HTR-8/SVneo (cell line): ENCODE results near the gene ARL5B.
A peak's percentile ranks its signal among the peaks of the same experiment; 100 is the strongest.

Experiments used
- DNase-seq: peaks from one replicate; pipeline ENCODE4 v3.0.0; 2011; ENCODE audit warnings: low spot score, mixed read lengths; ENCODE audit not compliant: insufficient read length
- FAIRE-seq: peaks from 2 replicates; lab custom pipeline; 2011; peaks lifted over from hg19 to GRCh38; lab: Jason Lieb, UNC

The ARL5B gene

GRCh38 chr10:18656724-18657123, 2.5 kb upstream of the ARL5B start:
- FAIRE-seq: no peak
- DNase-seq: no peak

DNA sequence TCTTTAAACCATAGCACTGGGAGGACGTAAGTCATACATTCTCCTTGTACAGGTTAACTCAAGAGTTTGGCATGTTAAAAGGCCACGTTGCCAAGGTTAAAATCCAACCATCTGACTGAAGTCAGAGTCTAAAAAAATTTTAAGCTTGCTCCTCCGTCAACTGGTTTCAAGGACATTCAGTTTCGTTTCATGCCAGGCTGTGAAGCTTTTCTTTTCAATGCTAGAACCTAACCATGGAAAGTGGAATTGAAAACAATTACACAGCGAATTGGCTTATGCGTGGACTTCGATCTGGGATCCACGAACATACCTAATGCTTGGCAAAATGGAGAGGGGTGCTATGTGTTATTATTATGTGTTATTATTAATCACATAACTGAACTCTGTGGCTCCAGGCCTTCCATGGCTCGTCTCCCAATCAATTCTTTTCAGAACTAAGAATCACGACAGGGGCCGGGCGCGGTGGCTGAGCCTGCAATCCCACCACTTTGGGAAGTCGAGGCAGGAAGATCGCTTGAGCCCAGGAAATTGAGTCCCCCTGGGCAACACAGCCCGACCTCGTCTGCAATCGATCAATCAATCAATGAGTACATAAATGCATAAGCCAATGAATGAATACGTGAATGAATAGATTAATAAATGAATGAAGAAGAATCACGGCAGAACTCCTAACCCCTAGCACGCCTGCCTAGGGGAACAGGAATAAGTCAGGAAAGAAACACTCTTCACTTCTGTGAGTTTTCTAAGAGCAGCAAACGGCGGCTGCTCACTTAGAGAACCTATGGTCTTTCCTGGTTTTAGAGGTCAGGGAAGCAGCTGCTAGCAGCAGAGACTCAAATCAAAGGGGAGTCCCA, 733 bp upstream of the ARL5B start:
- FAIRE-seq (no peak), DNase-seq (no peak)

GRCh38 chr10:18659819-18660535, 746 bp downstream of the ARL5B start:
- FAIRE-seq (no peak), DNase-seq (no peak)

- no peak for FAIRE-seq
- DNase-seq: no peak
These were observed 1.7 kb downstream of the ARL5B start for GRCh38 chr10:18660816-18661431.

DNA sequence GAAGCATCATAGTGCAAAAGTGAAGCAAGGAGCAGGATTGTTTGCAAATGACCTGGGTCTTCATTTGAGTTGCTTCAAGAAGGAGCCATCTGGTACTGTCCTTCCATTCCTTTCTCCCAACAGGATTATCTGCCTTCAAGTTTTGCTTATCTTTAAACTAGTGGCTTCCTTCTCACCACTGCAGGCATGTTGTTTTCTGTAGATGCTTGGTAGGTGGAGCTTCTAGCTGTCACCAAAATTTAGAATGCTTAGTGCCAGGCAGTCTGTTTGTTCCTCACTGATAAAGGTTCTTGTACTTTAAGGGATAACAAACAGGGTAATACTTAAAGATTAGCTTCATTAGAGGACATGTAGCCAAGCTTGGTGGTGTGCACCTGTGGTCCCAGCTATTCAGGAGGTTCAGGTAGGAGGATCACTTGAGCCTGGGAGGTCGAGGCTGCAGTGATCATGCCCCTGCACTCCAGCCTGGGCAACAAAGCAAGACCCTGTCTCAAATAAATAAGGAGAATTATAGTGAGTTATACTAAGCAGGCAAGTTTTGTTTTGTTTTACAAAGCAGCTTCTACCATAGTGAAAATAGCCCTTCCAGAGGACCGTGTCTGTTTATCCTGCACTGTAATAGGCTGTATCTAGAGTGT, 5.7 kb downstream of the ARL5B start:
- DNase-seq (no peak), FAIRE-seq (no peak)

GRCh38 chr10:18665815-18666558, 6.8 kb downstream of the ARL5B start:
- no peak for DNase-seq
- no peak for FAIRE-seq

GRCh38 chr10:18666810-18667209, 7.6 kb downstream of the ARL5B start:
- no peak for FAIRE-seq

DNA sequence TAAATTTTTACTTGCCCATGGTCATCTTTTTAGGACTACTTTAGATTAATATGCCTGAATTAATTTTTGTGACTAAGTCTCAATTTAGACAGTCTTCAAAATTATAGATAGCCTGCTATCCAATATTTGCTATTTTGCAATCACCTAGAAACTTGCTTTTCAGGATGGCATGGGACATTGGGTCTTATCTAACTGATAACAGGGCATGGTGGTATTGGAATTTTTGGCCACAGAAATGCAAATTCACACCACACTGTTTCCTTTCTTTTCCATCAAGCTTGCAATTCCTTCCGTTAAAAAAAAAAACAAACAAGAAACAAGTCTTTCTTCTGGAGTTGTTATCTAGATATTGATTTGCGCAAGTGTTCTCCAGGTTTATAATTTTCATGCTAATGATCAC, 8.8 kb downstream of the ARL5B start:
- no peak for FAIRE-seq
- DNase-seq: no peak

More at GRCh38 chr10:18666810-18667209, 7.6 kb downstream of the ARL5B start:
- peak; percentile 57 for DNase-seq

DNA sequence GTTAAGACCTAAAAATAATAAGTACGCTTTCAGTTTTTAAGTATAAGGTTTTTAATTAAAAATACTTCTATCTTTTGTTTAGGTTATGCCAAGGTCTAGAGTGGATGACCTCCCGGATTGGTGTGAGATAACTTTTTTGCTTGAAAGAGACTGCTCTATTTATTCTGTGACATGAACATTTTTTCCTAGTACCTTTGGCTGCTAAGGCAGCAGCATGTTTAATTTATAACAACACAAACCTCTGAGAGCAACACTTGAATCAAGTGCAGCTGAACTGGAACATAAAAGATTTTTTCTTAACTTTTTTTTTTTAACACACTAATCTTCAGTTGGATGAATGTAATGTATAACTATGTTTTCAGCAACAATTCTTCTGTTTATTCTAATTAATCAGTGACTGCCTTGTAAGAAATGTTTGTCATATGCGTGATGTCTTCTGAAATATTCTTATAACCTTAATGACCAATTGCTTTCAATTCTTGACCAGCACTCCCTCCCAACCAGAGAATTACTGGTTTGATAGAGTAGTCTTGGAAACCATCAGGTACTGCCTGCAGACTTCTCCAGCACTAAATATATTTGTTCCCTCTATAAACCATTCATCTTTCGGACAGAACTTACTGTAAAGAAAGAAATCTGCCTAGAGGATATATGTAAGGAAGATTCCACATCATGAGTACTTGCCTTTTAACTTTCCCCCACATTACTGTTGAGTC, 16.0 kb downstream of the ARL5B start:
- FAIRE-seq: no peak
- no peak for DNase-seq

DNA sequence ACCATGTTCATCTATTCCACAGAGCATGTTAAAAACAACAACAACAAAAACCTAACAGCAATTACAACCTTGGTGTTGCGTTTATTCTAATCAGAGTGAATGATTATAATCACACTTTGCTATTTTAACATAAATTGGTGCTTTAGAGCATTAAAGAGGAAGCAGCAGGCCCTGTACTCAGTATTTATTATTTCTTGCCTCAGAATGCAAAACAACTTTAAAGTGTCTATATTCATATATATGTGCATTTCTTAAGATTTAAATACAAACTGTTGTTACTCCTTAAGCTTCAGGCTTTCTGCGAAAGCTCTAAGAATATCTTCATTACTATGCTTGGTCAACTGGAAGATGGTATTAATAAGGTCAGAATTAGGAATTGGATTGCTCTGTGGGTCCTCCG, 21.5 kb downstream of the ARL5B start:
- FAIRE-seq (no peak), DNase-seq (no peak)

DNA sequence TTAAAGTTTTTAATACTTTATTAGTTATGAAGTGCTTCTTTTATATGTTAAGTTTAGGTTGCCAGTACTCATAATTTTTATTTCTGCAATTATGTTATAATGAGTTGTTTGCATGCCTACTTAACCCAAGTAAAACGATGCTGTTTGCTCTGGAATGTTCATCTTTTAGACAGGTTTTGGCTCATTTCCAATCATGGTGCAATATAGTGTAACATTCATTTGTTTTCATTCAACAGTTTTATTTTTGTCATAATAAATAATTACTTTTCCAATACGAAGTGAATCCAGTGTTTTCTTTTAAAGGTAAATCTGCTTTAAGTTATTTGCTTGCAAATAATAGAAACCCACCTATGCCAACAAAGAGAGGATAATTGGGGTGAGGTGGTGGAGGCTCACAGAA, 22.1 kb downstream of the ARL5B start:
- DNase-seq: no peak
- no peak for FAIRE-seq

- FAIRE-seq (no peak), DNase-seq (no peak)
These were observed 22.8 kb downstream of the ARL5B start for GRCh38 chr10:18681971-18682411.

DNA sequence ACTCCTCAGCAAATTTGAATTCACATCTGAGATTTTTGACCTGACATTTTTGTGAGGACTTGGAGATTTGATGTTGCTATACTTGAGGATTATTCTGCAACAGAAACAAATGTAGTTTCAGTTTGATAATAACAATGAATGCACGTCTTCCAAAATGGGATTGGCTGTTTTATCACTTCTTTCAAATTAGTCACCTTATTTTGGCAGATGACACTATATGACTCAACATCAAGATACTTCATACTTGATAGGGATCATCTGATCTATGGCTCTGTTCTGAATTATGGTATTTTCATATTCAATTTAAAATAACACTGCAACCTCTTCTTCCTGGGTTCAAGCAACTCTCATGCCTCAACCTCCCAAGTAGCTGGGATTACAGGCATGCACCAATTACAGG, 24.2 kb downstream of the ARL5B start:
- DNase-seq: no peak
- no peak for FAIRE-seq

GRCh38 chr10:18684416-18684815, 25.2 kb downstream of the ARL5B start:
- no peak for DNase-seq
- FAIRE-seq: no peak

- FAIRE-seq (no peak), DNase-seq (no peak)
These were observed 25.7 kb downstream of the ARL5B start for GRCh38 chr10:18684953-18685352.

GRCh38 chr10:18685555-18685954, 26.3 kb downstream of the ARL5B start:
- FAIRE-seq (no peak), DNase-seq (no peak)

DNA sequence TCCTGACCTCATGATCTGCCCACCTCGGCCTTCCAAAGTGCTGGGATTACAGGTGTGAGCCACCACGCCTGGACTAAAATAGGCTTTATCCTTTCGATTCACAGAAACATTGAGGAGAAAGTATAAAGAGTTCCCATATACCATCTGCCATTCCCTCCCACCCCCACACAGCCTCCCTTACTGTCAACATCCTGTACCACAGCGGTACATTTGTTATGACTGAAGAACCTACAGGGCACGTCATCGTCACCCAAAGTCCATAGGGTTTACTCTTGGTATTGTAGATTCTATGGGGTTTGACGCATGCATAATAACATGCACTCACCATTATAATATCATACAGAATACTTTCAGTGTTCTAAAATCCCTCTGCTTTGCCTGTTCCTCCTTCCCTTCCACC, 28.0 kb downstream of the ARL5B start:
- no peak for DNase-seq
- no peak for FAIRE-seq

- FAIRE-seq: no peak
These were observed 28.5 kb downstream of the ARL5B start for GRCh38 chr10:18687706-18688105.

DNA sequence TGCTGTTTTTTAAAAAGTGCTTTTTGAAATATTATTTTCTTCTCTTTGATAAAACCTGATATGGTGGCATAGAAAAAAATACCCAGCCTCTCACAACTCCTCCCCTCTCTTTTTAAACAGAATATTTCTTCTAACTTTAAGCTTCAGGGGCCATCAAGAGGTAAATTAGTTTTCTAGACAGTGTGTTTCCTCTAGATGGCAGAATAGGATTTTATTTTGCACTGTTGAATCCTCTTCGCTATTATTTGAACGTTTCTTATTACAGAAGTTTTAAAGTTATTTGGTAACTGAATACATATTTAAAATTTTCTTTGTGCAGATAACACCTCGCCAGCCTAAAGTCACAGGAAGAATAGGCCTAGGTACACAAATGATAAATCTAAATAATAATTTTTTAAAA, 30.3 kb downstream of the ARL5B start:
- FAIRE-seq (no peak), DNase-seq (peak; percentile 29)

More at GRCh38 chr10:18687706-18688105, 28.5 kb downstream of the ARL5B start:
- DNase-seq: no peak
